ENCODE data around the gene ECPAS.
"Not testable (repeated sequence)": the region's sequence is repeated elsewhere in the genome, so short reads cannot be mapped to it uniquely, and the experiment has no call there.

ECPAS gene

GRCh38 chr9:111483858-111484571 is at the start of gene ECPAS:
Gene ECPAS, minus strand, starts transcription at chr9:111484383. Its CDS starts 11,465 bp downstream, at chr9:111472918.
- DNase-seq (ENCODE audit: low spot score) = peak; percentile 81

GRCh38 chr9:111533099-111533790 is 49.1 kb upstream of the ECPAS start:
- DNase-seq (ENCODE audit: low spot score) = no peak

GRCh38 chr9:111531716-111532115 is 47.5 kb upstream of the ECPAS start:
- no peak for DNase-seq (ENCODE audit: low spot score)

- DNase-seq (ENCODE audit: low spot score) = no peak
These were observed 45.6 kb upstream of the ECPAS start for GRCh38 chr9:111529787-111530186.

DNA sequence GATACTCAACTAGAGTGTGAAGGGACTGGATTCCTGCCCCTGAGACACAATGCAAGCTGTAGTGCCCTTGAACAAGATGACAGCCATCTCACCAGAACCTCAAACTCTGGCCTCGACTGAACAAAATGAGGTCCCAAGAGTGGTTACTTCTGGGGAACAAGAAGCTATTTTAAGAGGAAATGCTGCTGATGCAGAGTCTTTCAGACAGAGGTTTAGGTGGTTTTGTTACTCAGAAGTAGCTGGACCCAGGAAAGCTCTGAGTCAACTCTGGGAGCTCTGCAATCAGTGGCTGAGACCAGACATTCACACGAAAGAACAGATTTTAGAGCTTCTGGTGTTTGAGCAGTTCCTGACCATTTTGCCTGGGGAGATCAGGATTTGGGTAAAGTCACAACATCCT is 43.2 kb upstream of the ECPAS start:
- DNase-seq (ENCODE audit: low spot score) = no peak

- peak; percentile 11 for DNase-seq (ENCODE audit: low spot score)
These were observed 41.1 kb upstream of the ECPAS start, which contains the start of gene ZNF483 for GRCh38 chr9:111525056-111525977. Gene ZNF483, plus strand, starts transcription at chr9:111525179. Its CDS starts 2,217 bp downstream, at chr9:111527396.

GRCh38 chr9:111524731-111525055 is 40.5 kb upstream of the ECPAS start:
- no peak for DNase-seq (ENCODE audit: low spot score)

- peak; percentile 36 for DNase-seq (ENCODE audit: low spot score)
These were observed 31.9 kb upstream of the ECPAS start for GRCh38 chr9:111516061-111516465.

- DNase-seq (ENCODE audit: low spot score) = no peak
These were observed 30.8 kb upstream of the ECPAS start for GRCh38 chr9:111514967-111515366.

- not testable (repeated sequence) for DNase-seq (ENCODE audit: low spot score)
These were observed 27.4 kb upstream of the ECPAS start for GRCh38 chr9:111511581-111511980.

DNA sequence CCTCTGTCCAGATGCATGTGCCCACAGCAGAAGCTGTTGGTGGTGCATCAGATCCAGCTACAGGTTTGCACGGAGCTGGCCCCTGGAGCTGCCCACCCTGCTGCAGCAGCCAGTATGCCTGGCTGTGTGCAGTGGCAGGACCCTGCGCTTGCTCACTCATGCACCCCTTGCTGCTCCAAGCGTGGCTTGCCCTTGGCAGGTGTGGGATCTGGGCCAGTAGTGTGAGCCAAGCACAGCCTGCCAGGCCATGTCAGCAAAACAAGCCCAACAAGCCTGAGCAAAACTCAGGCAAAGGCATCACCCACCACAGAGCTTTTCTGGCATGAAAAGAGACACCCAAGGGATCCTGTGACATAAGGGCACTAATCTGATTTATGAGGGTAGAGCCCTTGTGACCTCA is 18.3 kb upstream of the ECPAS start:
- DNase-seq (ENCODE audit: low spot score) = no peak

DNA sequence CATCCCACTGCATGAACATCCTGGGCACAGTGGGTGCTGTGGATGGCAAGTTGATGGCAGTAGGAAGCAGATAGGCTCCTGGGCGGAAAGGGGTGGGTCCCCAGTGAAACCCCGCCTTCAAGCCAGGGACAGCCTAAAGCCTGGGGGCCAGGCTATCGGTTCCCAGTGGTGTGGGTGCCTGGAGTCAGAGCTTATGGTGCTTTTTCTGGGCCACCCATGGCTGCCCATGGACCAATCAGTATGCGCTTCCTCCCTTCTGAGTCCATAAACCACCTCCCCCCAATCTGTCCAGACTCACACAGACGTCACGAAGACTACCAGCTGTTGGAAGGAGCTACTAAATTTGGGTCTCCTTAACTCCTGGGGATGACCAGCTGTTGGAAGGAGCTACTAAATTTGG is 17.5 kb upstream of the ECPAS start:
- DNase-seq (ENCODE audit: low spot score) = no peak

DNA sequence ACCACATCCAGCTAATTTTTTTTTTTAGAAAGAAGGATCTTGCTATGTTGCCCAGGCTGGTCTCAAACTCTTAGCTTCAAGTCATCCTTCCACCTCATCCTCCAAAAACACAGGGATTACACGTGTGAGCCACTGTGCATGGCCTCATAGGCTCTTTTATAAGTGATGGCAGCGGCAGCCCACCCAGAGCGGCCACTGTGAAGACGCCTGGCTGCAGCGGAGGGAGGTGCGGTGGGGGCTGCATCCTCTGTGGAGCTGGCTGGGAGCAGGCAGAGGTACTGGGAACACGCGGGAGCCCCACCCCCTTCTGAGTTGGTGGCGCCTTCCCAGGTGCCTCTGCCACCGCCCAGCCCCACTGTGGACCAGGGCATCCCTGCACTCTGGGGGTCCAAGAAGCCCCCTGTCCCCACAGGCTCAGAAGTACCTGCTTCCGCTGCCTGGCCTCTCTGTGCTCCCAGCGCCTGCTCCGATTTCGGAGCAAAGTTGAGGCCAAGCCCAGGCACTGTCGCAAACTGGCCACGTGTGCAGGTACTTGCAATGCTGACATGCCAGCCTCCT is 16.9 kb upstream of the ECPAS start:
- no peak for DNase-seq (ENCODE audit: low spot score)

DNA sequence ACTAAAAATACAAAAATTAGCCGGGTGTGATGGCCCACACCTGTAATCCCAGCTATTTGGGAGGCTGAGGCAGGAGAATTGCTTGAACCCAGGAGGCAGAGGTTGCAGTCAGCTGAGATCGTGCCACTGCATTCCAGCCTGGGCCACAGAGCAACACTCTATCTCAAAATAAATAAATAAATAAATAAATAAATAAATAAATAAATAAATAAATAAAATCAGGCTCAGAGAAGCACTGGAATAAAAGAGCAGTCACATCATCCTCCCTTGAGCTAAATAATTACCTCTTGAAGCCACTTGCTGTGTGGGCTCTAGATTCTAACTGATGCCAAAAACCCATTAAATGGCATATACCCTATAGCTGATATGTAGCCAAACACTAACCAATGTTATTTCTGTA is 13.0 kb upstream of the ECPAS start:
- not testable (repeated sequence) for DNase-seq (ENCODE audit: low spot score)

DNA sequence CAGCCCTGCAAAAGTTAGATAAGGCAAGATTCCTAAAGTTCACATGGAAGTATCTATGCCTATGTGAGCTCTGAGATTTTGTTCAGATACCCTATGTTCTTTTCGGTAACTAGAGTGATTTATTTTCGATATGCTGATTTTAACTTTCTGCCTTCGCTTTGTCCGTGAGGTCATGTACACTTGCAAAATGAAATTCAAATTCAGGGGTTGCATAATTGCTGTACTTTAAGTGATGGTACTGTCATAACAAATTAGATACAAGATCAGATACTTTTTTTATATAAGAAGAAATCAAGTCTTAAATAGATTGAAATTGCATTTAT is 350 bp upstream of the ECPAS start:
- no peak for DNase-seq (ENCODE audit: low spot score)

GRCh38 chr9:111483439-111483857 is 735 bp downstream of the ECPAS start:
- DNase-seq (ENCODE audit: low spot score) = no peak

GRCh38 chr9:111482694-111483438 is 1.3 kb downstream of the ECPAS start:
- peak; percentile 78 for DNase-seq (ENCODE audit: low spot score)

GRCh38 chr9:111481885-111482636 is 2.1 kb downstream of the ECPAS start:
- no peak for DNase-seq (ENCODE audit: low spot score)

GRCh38 chr9:111477677-111478076 is 6.5 kb downstream of the ECPAS start:
- no peak for DNase-seq (ENCODE audit: low spot score)

DNA sequence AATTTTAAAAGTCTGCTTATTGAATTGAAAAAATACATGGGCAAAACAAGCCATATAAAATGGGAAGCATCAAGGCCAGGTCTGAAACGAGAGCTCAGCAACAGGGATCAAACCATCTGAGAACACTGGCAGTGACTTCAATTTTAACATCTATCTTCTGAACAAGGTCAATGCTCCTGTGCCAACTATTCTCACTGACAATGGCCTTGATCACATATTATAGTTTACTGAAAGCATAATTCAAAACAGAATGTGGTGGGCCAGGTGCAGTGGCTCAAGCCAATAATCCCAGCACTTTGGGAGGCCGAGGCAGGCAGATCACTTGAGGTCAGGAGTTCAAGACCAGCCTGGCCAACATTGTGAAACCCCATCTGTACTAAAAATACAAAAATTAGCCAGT is 9.0 kb downstream of the ECPAS start:
- no peak for DNase-seq (ENCODE audit: low spot score)

DNA sequence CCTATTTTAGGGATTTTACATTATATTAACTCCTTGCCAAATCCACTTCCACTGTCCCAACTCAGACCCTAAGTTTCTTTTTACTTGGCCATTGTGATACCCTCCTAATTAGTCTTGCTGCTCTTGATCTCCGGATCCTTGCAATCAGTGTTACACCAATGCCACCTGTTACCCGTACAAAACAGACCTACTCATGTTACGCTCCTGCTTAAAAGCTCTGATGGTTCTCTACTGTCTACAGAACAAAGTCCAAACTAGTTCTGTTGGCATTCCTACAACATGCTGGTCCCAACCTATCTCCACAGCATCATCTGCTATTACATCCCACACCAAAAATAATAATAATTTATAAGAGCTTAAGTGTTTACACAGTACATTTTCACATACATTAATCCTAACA is 9.8 kb downstream of the ECPAS start:
- DNase-seq (ENCODE audit: low spot score) = no peak

Data from NAMALWA (cell line).